Measurements from ENCODE around the gene ZAR1.

ZAR1 gene

DNA sequence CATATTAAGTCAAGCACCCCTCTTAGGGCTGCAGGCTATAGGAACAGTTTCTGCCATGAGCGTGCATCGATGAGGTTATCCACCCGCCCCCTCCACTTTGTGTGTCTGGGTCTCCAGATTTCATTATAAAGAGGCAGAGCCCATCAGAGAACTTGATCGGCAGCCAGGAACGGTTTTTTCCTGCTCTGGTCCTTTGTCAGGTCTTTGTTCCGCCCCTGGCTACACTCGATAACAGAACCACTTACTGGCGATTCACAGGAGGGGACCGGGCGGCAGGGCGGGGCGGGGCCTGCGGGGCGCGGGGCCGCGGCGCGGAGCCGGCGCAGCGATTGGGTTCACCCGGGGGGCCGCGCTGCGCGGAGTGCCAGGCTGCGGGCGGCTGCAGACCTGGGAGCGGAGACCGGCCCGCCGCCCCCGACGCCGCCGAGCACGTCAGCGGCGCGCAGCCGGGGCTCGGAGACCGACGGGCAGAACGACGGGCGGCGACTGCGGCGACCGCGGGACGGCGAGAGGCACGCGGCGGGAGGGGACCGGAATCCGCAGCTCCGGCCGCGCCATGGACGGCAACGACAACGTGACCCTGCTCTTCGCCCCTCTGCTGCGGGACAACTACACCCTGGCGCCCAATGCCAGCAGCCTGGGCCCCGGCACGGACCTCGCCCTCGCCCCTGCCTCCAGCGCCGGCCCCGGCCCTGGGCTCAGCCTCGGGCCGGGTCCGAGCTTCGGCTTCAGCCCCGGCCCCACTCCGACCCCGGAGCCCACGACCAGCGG, 6.9 kb upstream of the ZAR1 start, which contains the start of gene SLC10A4:
Gene SLC10A4 (plus strand): TSS at position 338 of the 771 bp plus-strand sequence. CDS start 219 bp downstream, at position 557.
- H3K56ac ChIP-seq (ENCODE audit: low read length): peak within 1 kb of the TSS; percentile 75
- H2BK5ac ChIP-seq (ENCODE audit: low read length): no peak within 1 kb of the TSS
- H3K4ac ChIP-seq (ENCODE audit: low read depth, low read length): no peak within 1 kb of the TSS
- H4K5ac ChIP-seq (ENCODE audit: low read length): no peak within 1 kb of the TSS
- H2AK5ac ChIP-seq (ENCODE audit: low read length): no peak within 1 kb of the TSS
- H2BK120ac ChIP-seq (ENCODE audit: low read depth, low read length): no peak within 1 kb of the TSS
- no peaks in the 10 kb centered on the region for H3K79me2 ChIP-seq (ENCODE audit: control insufficient read depth, insufficient read depth, low read length)
- H3K23ac ChIP-seq (ENCODE audit: low read length): peak within 1 kb of the TSS; percentile 66
- peaks cover 25% of the 10 kb centered on the region for H3K27me3 ChIP-seq (ENCODE audit: insufficient read depth, low read length, poor library complexity)
- no peak within 1 kb of the TSS for H4K8ac ChIP-seq (ENCODE audit: low read depth, low read length)
- H3K18ac ChIP-seq (ENCODE audit: low read length): no peak within 1 kb of the TSS
- DNase-seq: peak; percentile 56
- H3K36me3 ChIP-seq (ENCODE audit: control insufficient read depth, insufficient read depth, low read length): no peaks in the 10 kb centered on the region
- no peaks in the 10 kb centered on the region for H3K79me1 ChIP-seq (ENCODE audit: low read length)
- no peak within 1 kb of the TSS for H3K27ac ChIP-seq (ENCODE audit: low read depth, low read length)
- WGBS (ENCODE audit: extremely low coverage, insufficient coverage, low lambda C conversion rate): no CpG with 5 or more reads among the region's 85 CpGs
- H3K4me3 ChIP-seq (ENCODE audit: low read length): no peak within 1 kb of the TSS
- peak within 1 kb of the TSS; percentile 44 for H3K9ac ChIP-seq (ENCODE audit: low read length)
- peak within 1 kb of the TSS; percentile 48 for H3K4me2 ChIP-seq (ENCODE audit: low read length)
- H3K4me1 ChIP-seq (ENCODE audit: control insufficient read depth, low read depth, low read length): no peaks in the 10 kb centered on the region
- no peak within 1 kb of the TSS for H2BK15ac ChIP-seq (replicated peaks; ENCODE audit: low read depth)

DNA sequence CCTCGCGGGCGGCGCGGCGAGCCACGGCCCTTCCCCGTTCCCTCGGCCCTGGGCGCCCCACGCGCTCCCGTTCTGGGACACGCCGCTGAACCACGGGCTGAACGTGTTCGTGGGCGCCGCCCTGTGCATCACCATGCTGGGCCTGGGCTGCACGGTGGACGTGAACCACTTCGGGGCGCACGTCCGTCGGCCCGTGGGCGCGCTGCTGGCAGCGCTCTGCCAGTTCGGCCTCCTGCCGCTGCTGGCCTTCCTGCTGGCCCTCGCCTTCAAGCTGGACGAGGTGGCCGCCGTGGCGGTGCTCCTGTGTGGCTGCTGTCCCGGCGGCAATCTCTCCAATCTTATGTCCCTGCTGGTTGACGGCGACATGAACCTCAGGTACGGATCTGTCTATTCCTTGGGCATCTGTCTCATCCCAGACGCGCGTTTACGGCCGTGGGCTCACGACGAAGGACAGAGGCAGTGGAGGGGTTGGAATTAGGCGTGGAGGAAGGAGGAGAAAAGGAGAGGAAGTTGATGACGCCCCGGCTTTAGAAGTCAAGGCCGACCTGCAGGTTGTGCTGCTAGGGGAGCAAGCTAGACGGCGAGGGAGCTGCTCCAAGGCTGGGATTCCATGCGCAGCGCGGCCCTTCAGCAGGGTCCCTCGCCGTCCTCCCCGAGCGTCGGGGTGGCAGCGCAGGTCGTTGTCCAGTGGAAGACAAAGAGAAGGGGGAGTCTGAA, 6.1 kb upstream of the ZAR1 start:
- peak overlapping the region; percentile 66 for H3K23ac ChIP-seq (ENCODE audit: low read length)
- no peak overlapping the region for H4K8ac ChIP-seq (ENCODE audit: low read depth, low read length)
- no peak overlapping the region for H3K4ac ChIP-seq (ENCODE audit: low read depth, low read length)
- H2BK120ac ChIP-seq (ENCODE audit: low read depth, low read length): no peak overlapping the region
- no peaks in the 10 kb centered on the region for H3K36me3 ChIP-seq (ENCODE audit: control insufficient read depth, insufficient read depth, low read length)
- H3K79me2 ChIP-seq (ENCODE audit: control insufficient read depth, insufficient read depth, low read length): no peaks in the 10 kb centered on the region
- H3K79me1 ChIP-seq (ENCODE audit: low read length): no peaks in the 10 kb centered on the region
- H3K27ac ChIP-seq (ENCODE audit: low read depth, low read length): no peak overlapping the region
- no peak overlapping the region for H3K18ac ChIP-seq (ENCODE audit: low read length)
- no peak overlapping the region for H3K4me3 ChIP-seq (ENCODE audit: low read length)
- H3K9ac ChIP-seq (ENCODE audit: low read length): peak overlapping the region; percentile 9
- H2BK15ac ChIP-seq (replicated peaks; ENCODE audit: low read depth): no peak overlapping the region
- no peak overlapping the region for H2AK5ac ChIP-seq (ENCODE audit: low read length)
- no peak overlapping the region for H2BK5ac ChIP-seq (ENCODE audit: low read length)
- no peaks in the 10 kb centered on the region for H3K4me1 ChIP-seq (ENCODE audit: control insufficient read depth, low read depth, low read length)
- WGBS (ENCODE audit: extremely low coverage, insufficient coverage, low lambda C conversion rate): no CpG with 5 or more reads among the region's 66 CpGs
- no peak overlapping the region for H4K5ac ChIP-seq (ENCODE audit: low read length)
- H3K27me3 ChIP-seq (ENCODE audit: insufficient read depth, low read length, poor library complexity): peaks cover 29% of the 10 kb centered on the region
- H3K56ac ChIP-seq (ENCODE audit: low read length): peak overlapping the region; percentile 75
- H3K4me2 ChIP-seq (ENCODE audit: low read length): peak overlapping the region; percentile 48
- DNase-seq: peak; percentile 41

GRCh38 chr4:48484494-48485168, 5.4 kb upstream of the ZAR1 start:
- H3K4ac ChIP-seq (ENCODE audit: low read depth, low read length): no peak overlapping the region
- no peak overlapping the region for H2BK120ac ChIP-seq (ENCODE audit: low read depth, low read length)
- H3K27me3 ChIP-seq (ENCODE audit: insufficient read depth, low read length, poor library complexity): peaks cover 32% of the 10 kb centered on the region
- no peak overlapping the region for H3K4me2 ChIP-seq (ENCODE audit: low read length)
- H3K4me3 ChIP-seq (ENCODE audit: low read length): no peak overlapping the region
- no peak overlapping the region for H3K27ac ChIP-seq (ENCODE audit: low read depth, low read length)
- H3K56ac ChIP-seq (ENCODE audit: low read length): no peak overlapping the region
- H3K23ac ChIP-seq (ENCODE audit: low read length): peak overlapping the region; percentile 51
- no peaks in the 10 kb centered on the region for H3K4me1 ChIP-seq (ENCODE audit: control insufficient read depth, low read depth, low read length)
- no peak overlapping the region for H3K9ac ChIP-seq (ENCODE audit: low read length)
- no peak overlapping the region for H2BK5ac ChIP-seq (ENCODE audit: low read length)
- no peaks in the 10 kb centered on the region for H3K79me1 ChIP-seq (ENCODE audit: low read length)
- DNase-seq: peak; percentile 21
- no peak overlapping the region for H3K18ac ChIP-seq (ENCODE audit: low read length)
- H3K36me3 ChIP-seq (ENCODE audit: control insufficient read depth, insufficient read depth, low read length): no peaks in the 10 kb centered on the region
- H2AK5ac ChIP-seq (ENCODE audit: low read length): no peak overlapping the region
- no peak overlapping the region for H4K8ac ChIP-seq (ENCODE audit: low read depth, low read length)
- no peak overlapping the region for H4K5ac ChIP-seq (ENCODE audit: low read length)
- H2BK15ac ChIP-seq (replicated peaks; ENCODE audit: low read depth): no peak overlapping the region
- no peaks in the 10 kb centered on the region for H3K79me2 ChIP-seq (ENCODE audit: control insufficient read depth, insufficient read depth, low read length)
- WGBS (ENCODE audit: extremely low coverage, insufficient coverage, low lambda C conversion rate): no CpG with 5 or more reads among the region's 22 CpGs

- Histone ChIP-seq H4K5ac (ENCODE audit: low read length) (no peak overlapping the region), H3K27me3 (ENCODE audit: insufficient read depth, low read length, poor library complexity) (peaks cover 32% of the 10 kb centered on the region), H3K9ac (ENCODE audit: low read length) (no peak overlapping the region), H3K4me2 (ENCODE audit: low read length) (peak overlapping the region; percentile 26), H2BK120ac (ENCODE audit: low read depth, low read length) (no peak overlapping the region), H3K56ac (ENCODE audit: low read length) (no peak overlapping the region), H3K23ac (ENCODE audit: low read length) (no peak overlapping the region), H3K4me1 (ENCODE audit: control insufficient read depth, low read depth, low read length) (no peaks in the 10 kb centered on the region), H3K79me1 (ENCODE audit: low read length) (no peaks in the 10 kb centered on the region), H3K4me3 (ENCODE audit: low read length) (no peak overlapping the region), H2AK5ac (ENCODE audit: low read length) (no peak overlapping the region), H3K18ac (ENCODE audit: low read length) (no peak overlapping the region), H4K8ac (ENCODE audit: low read depth, low read length) (no peak overlapping the region), H3K27ac (ENCODE audit: low read depth, low read length) (no peak overlapping the region), H3K4ac (ENCODE audit: low read depth, low read length) (no peak overlapping the region), H3K36me3 (ENCODE audit: control insufficient read depth, insufficient read depth, low read length) (no peaks in the 10 kb centered on the region), H2BK5ac (ENCODE audit: low read length) (no peak overlapping the region), H2BK15ac (replicated peaks; ENCODE audit: low read depth) (no peak overlapping the region), H3K79me2 (ENCODE audit: control insufficient read depth, insufficient read depth, low read length) (no peaks in the 10 kb centered on the region)
- no CpG with 5 or more reads among the region's 14 CpGs for WGBS (ENCODE audit: extremely low coverage, insufficient coverage, low lambda C conversion rate)
- DNase-seq: peak; percentile 6
These were observed 405 bp upstream of the ZAR1 start for GRCh38 chr4:48489683-48490011.

DNA sequence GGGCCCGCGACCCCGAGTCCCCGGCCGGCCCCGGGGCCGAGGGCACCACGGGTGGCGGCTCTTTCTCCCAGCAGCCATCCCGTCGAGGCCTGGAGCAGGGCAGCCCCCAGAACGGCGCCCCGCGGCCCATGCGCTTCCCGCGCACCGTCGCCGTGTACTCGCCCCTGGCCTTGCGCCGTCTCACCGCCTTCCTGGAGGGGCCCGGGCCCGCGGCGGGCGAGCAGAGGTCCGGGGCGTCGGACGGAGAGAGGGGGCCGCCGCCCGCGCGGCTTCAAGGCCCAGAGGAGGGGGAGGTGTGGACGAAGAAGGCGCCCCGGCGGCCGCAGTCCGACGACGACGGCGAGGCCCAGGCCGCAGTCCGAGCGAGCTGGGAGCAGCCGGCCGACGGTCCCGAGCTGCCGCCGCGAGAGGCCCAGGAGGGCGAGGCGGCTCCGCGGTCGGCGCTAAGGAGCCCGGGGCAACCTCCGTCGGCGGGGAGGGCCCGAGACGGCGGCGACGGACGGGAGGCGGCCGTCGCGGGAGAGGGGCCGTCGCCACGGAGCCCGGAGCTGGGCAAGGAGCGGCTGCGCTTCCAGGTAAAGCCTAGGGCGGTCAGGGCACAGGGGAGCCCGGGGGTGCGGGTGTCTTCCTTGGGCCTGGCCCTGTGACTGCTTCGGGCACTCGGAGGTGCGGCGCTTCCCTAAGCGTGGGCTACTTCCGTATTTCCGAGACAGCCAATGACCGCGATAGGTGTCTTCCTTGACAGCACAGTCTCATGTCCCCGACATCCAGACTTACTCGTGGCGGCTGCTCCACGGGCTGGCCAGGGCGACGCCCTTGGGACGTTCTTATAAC, 845 bp downstream of the ZAR1 start:
- no peaks in the 10 kb centered on the region for H3K36me3 ChIP-seq (ENCODE audit: control insufficient read depth, insufficient read depth, low read length)
- H3K79me1 ChIP-seq (ENCODE audit: low read length): no peaks in the 10 kb centered on the region
- H4K8ac ChIP-seq (ENCODE audit: low read depth, low read length): peak overlapping the region; percentile 42
- no peak overlapping the region for H4K5ac ChIP-seq (ENCODE audit: low read length)
- no peak overlapping the region for H2BK5ac ChIP-seq (ENCODE audit: low read length)
- no peak overlapping the region for H3K4me3 ChIP-seq (ENCODE audit: low read length)
- H2AK5ac ChIP-seq (ENCODE audit: low read length): no peak overlapping the region
- peak; percentile 53 for DNase-seq
- no peaks in the 10 kb centered on the region for H3K79me2 ChIP-seq (ENCODE audit: control insufficient read depth, insufficient read depth, low read length)
- H3K4ac ChIP-seq (ENCODE audit: low read depth, low read length): no peak overlapping the region
- no peak overlapping the region for H2BK15ac ChIP-seq (replicated peaks; ENCODE audit: low read depth)
- H3K18ac ChIP-seq (ENCODE audit: low read length): no peak overlapping the region
- H2BK120ac ChIP-seq (ENCODE audit: low read depth, low read length): no peak overlapping the region
- peaks cover 28% of the 10 kb centered on the region for H3K27me3 ChIP-seq (ENCODE audit: insufficient read depth, low read length, poor library complexity)
- H3K56ac ChIP-seq (ENCODE audit: low read length): peak overlapping the region; percentile 65
- H3K9ac ChIP-seq (ENCODE audit: low read length): no peak overlapping the region
- no peak overlapping the region for H3K23ac ChIP-seq (ENCODE audit: low read length)
- WGBS (ENCODE audit: extremely low coverage, insufficient coverage, low lambda C conversion rate): no CpG with 5 or more reads among the region's 104 CpGs
- peak overlapping the region; percentile 18 for H3K4me2 ChIP-seq (ENCODE audit: low read length)
- H3K4me1 ChIP-seq (ENCODE audit: control insufficient read depth, low read depth, low read length): no peaks in the 10 kb centered on the region
- H3K27ac ChIP-seq (ENCODE audit: low read depth, low read length): no peak overlapping the region
